HCT116 (cell line): ENCODE results near the gene SWT1.

Experiments used
- CEBPB ChIP-seq: IDR thresholded peaks from 2 replicates; pipeline ENCODE4 v1.6.1; 2012; ENCODE audit warnings: low read depth
- CTCF ChIP-seq, 3 experiments: fragments of 200-600 bp in 1 of 3; sonication (generic) in 1 of 3; IDR thresholded peaks in 2 of 3; conservative IDR thresholded peaks in 1 of 3; 2 replicates each; pipeline ENCODE4 v1.5.1; 2012 to 2017; ENCODE audit warnings: low read depth in 2 of 3, low read length in 2 of 3, antibody characterized with exemption in 1 of 3, borderline replicate concordance in 1 of 3, control low read depth in 1 of 3, mild to moderate bottlenecking in 1 of 3, mixed read lengths in 1 of 3, mixed run types in 1 of 3, moderate library complexity in 1 of 3; ENCODE audit not compliant: insufficient read depth in 1 of 3
- EGR1 ChIP-seq: IDR thresholded peaks from 2 replicates; pipeline ENCODE4 v1.6.1; 2012; ENCODE audit warnings: low read depth
- EZH2 ChIP-seq: fragments of 200-600 bp; sonication (generic); IDR thresholded peaks from 2 replicates; pipeline ENCODE4 v1.6.1; 2017; ENCODE audit warnings: antibody characterized with exemption, mixed run types
- EZH2phosphoT487 ChIP-seq: fragments of 200-600 bp; IDR thresholded peaks from 2 replicates; pipeline ENCODE4 v1.6.1; 2018; ENCODE audit warnings: antibody characterized with exemption, borderline replicate concordance
- JUND ChIP-seq: IDR thresholded peaks from 2 replicates; pipeline ENCODE4 v1.6.1; 2012
- POLR2A ChIP-seq: IDR thresholded peaks from 2 replicates; pipeline ENCODE4 v1.7.0; 2011; ENCODE audit warnings: borderline replicate concordance; ENCODE audit not compliant: insufficient read depth, insufficient read length; ENCODE audit errors: extremely low read depth
- POLR2AphosphoS5 ChIP-seq: IDR thresholded peaks from 2 replicates; pipeline ENCODE4 v1.6.1; 2011; ENCODE audit warnings: mild to moderate bottlenecking, low read depth, low read length, moderate library complexity
- RAD21 ChIP-seq: IDR thresholded peaks from 2 replicates; pipeline ENCODE4 v1.6.1; 2012; ENCODE audit warnings: low read depth, mild to moderate bottlenecking
- TCF7L2 ChIP-seq: IDR thresholded peaks from 2 replicates; pipeline ENCODE4 v1.7.0; 2011; ENCODE audit warnings: borderline replicate concordance, inconsistent platforms; ENCODE audit not compliant: insufficient read depth, insufficient read length; ENCODE audit errors: extremely low read depth
- YY1 ChIP-seq: IDR thresholded peaks from 2 replicates; pipeline ENCODE4 v1.6.1; 2011; ENCODE audit warnings: low read length, low read depth, moderate library complexity, mild to moderate bottlenecking; ENCODE audit not compliant: insufficient replicate concordance; ENCODE audit errors: extremely low read depth
- ZFX ChIP-seq: fragments of 450-650 bp; IDR thresholded peaks from 2 replicates; pipeline ENCODE4 v1.6.1; 2017
- TF ChIP-seq, protein P1 (sequence below): IDR thresholded peaks from 2 replicates; pipeline ENCODE4 v1.6.1; 2012

DNA sequence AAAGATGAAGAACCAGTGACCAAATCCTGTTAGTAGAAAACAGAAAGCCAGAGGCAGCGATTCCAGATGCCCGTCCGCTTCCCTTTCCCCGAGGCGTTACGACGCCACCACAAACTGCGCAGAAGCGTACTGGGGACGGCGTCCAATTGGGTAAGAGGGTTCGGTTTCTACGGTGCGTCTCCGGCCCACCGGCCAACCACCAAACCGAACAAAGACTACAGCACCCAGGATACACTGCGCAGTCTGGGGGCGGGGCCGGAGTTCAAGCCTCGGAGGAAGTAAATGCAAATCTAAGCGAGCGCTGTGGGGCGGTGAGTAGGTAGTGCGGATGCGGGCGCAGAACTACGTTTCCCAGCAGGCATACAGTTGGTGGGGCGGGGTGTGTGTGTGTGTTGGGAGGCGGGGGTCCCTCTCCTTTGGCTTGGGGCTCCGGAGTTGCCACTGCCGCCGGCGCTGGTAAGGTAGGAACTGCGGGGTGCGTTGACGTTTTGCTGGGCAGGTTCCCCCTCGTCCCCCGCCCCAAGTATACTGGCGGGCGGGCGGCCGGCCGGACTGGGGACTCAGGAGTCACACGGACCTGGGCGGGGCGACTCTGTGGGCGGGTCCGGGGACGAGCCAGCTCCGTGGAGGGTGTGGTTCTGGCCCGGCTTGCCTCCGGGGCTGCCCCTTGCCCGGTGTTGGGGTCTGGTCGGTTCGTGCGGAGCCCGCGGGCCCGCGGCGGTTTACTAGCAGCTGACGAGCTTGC, at the start of gene SWT1, which contains the start of gene TRMT1L:
- TF ChIP-seq EZH2 (no peak), EGR1 (peak; percentile 67; the same call in 1 of the 2 replicates), CTCF (IDR thresholded peaks at IDR 0.05 in 2 of 3, conservative IDR thresholded peaks at IDR 0.05 in 1 of 3; ENCODE audit: borderline replicate concordance in 1 of 3, insufficient read depth in 1 of 3, low read depth in 2 of 3, low read length in 2 of 3) (no peak), POLR2A (peak; percentile 90), RAD21 (no peak), POLR2AphosphoS5 (peak; percentile 97), JUND (no peak), CEBPB (no peak), EZH2phosphoT487 (no peak), TCF7L2 (peak; percentile 81), ZFX (no peak), YY1 (peak; percentile 2)
- TF ChIP-seq, protein P1, sequence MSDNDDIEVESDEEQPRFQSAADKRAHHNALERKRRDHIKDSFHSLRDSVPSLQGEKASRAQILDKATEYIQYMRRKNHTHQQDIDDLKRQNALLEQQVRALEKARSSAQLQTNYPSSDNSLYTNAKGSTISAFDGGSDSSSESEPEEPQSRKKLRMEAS = no peak; the same call in 1 of the 2 replicates
